OCI-LY7 (cell line): ENCODE data around the gene SMPDL3A. TPM values are rescaled to one million over a fixed set of nuclear protein-coding genes. Genes with fewer than 3 reads are reported as not detected.

Experiments used
- BruUV-seq: library from RNA; stranded (reverse); fragments of 400-500 nt; replicated peaks from 2 replicates; lab custom pipeline; 2021; lab: Mats Ljungman, UMichigan
- CTCF ChIA-PET: fragments of 300-600 bp; sonication (Branson Sonifier 250); formaldehyde crosslinking; loops from one replicate; lab custom pipeline; 2022; ENCODE audit warnings: antibody characterized with exemption; ENCODE audit not compliant: unreplicated experiment; lab: Charles Lee
- POLR2A ChIA-PET: fragments of 300-600 bp; sonication (Branson Sonifier 250); formaldehyde crosslinking; loops from one replicate; lab custom pipeline; 2022; ENCODE audit warnings: antibody characterized with exemption; lab: Charles Lee
- DNase-seq: peaks from one replicate; pipeline ENCODE4 v3.0.0-alpha.2; 2015; ENCODE audit warnings: low spot score
- H2AFZ ChIP-seq: fragments of 200-600 bp; sonication (generic), shearing (Covaris generic); 2 replicates; pipeline ENCODE4 v1.6.1; 2014; ENCODE audit warnings: mild to moderate bottlenecking, antibody characterized with exemption, low read length, moderate library complexity
- H3K27ac ChIP-seq: fragments of 200-600 bp; sonication (generic); 2 replicates; pipeline ENCODE4 v1.5.1; 2014; ENCODE audit warnings: mixed run types, low read depth, mild to moderate bottlenecking, moderate library complexity, low read length, inconsistent platforms; ENCODE audit not compliant: poor library complexity, severe bottlenecking
- H3K36me3 ChIP-seq: fragments of 200-600 bp; sonication (generic); 2 replicates; pipeline ENCODE4 v1.6.1; 2014; ENCODE audit warnings: mild to moderate bottlenecking, antibody characterized with exemption, low read length, moderate library complexity, mixed read lengths; ENCODE audit not compliant: insufficient read depth
- H3K4me1 ChIP-seq: fragments of 200-600 bp; sonication (generic); 2 replicates; pipeline ENCODE4 v1.5.1; 2014; ENCODE audit warnings: mild to moderate bottlenecking, low read length; ENCODE audit not compliant: insufficient read depth, poor library complexity, severe bottlenecking
- H3K4me2 ChIP-seq: fragments of 200-600 bp; sonication (generic); 2 replicates; pipeline ENCODE4 v1.6.1; 2014; ENCODE audit warnings: mild to moderate bottlenecking, low read length
- H3K4me3 ChIP-seq: fragments of 200-600 bp; sonication (generic); 2 replicates; pipeline ENCODE4 v1.5.1; 2014; ENCODE audit warnings: mild to moderate bottlenecking, low read depth, low read length; ENCODE audit not compliant: poor library complexity, severe bottlenecking
- H3K79me2 ChIP-seq: fragments of 200-600 bp; sonication (generic); 2 replicates; pipeline ENCODE4 v1.6.1; 2016; ENCODE audit warnings: low read depth, mild to moderate bottlenecking, low read length, moderate library complexity, mixed read lengths; ENCODE audit not compliant: insufficient read depth
- H3K9me2 ChIP-seq: fragments of 200-600 bp; sonication (generic); 2 replicates; pipeline ENCODE4 v1.6.1; 2016; ENCODE audit warnings: mild to moderate bottlenecking, low read length, mixed read lengths; ENCODE audit not compliant: insufficient read depth
- H3K9me3 ChIP-seq: fragments of 200-600 bp; sonication (generic); 2 replicates; pipeline ENCODE4 v1.6.1; 2014; ENCODE audit warnings: mild to moderate bottlenecking, mixed run types, low read length, mixed read lengths
- H4K20me1 ChIP-seq: fragments of 200-600 bp; sonication (generic); 2 replicates; pipeline ENCODE4 v1.6.1; 2014; ENCODE audit warnings: mild to moderate bottlenecking, antibody characterized with exemption, low read length, moderate library complexity, mixed read lengths; ENCODE audit not compliant: insufficient read depth
- EZH2phosphoT487 ChIP-seq: fragments of 200-600 bp; sonication (generic); IDR thresholded peaks from 2 replicates; pipeline ENCODE4 v1.6.1; 2018; ENCODE audit warnings: low read depth, borderline replicate concordance, mild to moderate bottlenecking, mixed run types, antibody characterized with exemption, low read length, moderate library complexity, mixed read lengths
- intact Hi-C: fragments of 100-400 bp; cut with micrococcal nuclease; formaldehyde crosslinking; loops from one replicate; pipeline ENCODE4 v1.10.0; 2022; ENCODE audit not compliant: unreplicated experiment
- total RNA-seq, 2 experiments: library from RNA; depleted of rRNA in 1 of 2; stranded (reverse); fragments of >200 nt in 1 of 2; shearing (Covaris generic) in 1 of 2; gene quantifications; 2 replicates each; pipeline ENCODE4 v1.2.3, GENCODE V29; 2014 to 2022
- TF ChIP-seq, protein P1 (sequence below): fragments of 200-600 bp; sonication (generic); conservative IDR thresholded peaks from 2 replicates; pipeline ENCODE4 v1.5.1; 2014; ENCODE audit warnings: mild to moderate bottlenecking, antibody characterized with exemption, low read length, moderate library complexity, mixed read lengths

Gene SMPDL3A
- total RNA-seq, 2 experiments from 2014 or later: not detected

DNA sequence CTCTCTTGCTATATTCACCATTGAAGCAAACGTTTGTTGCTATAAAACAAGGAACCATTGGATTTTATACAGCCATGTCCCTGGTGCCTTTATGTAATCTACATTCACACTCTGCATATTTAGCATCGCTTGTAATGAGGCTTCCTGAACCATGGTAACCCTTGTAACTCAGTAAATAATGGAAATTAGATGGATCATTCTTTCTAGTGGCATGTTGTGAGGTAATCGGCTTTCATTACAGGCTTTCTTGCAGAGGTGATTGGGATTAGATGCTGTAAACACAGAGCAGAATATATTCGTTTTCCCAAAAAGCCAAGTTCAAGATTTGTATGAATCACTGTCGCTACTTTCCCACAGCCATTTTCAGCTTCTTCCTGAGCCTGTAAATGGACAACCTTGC, 36.1 kb downstream of the SMPDL3A start:
- Histone ChIP-seq H3K4me1 (no peaks in the 10 kb centered on the region), H3K9me3 (no peaks in the 10 kb centered on the region), H3K9me2 (no peaks in the 10 kb centered on the region), H3K4me3 (no peak overlapping the region), H4K20me1 (no peaks in the 10 kb centered on the region), H3K27ac (no peak overlapping the region), H2AFZ (no peak overlapping the region), H3K36me3 (no peaks in the 10 kb centered on the region), H3K79me2 (no peaks in the 10 kb centered on the region), H3K4me2 (no peak overlapping the region)
- intact Hi-C loops: no loop called here
- ChIA-PET CTCF (no interaction called here), POLR2A (interaction anchor here (0.6 to 0.9 kb wide), 2 partner anchors 13 to 378 kb away, joined by 3 read pairs; no protein-coding TSS in a partner anchor)
- TF ChIP-seq, protein P1, sequence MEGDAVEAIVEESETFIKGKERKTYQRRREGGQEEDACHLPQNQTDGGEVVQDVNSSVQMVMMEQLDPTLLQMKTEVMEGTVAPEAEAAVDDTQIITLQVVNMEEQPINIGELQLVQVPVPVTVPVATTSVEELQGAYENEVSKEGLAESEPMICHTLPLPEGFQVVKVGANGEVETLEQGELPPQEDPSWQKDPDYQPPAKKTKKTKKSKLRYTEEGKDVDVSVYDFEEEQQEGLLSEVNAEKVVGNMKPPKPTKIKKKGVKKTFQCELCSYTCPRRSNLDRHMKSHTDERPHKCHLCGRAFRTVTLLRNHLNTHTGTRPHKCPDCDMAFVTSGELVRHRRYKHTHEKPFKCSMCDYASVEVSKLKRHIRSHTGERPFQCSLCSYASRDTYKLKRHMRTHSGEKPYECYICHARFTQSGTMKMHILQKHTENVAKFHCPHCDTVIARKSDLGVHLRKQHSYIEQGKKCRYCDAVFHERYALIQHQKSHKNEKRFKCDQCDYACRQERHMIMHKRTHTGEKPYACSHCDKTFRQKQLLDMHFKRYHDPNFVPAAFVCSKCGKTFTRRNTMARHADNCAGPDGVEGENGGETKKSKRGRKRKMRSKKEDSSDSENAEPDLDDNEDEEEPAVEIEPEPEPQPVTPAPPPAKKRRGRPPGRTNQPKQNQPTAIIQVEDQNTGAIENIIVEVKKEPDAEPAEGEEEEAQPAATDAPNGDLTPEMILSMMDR: no peak
- TF ChIP-seq EZH2phosphoT487: no peak
- no TSS peak for BruUV-seq
- no peak for DNase-seq

DNA sequence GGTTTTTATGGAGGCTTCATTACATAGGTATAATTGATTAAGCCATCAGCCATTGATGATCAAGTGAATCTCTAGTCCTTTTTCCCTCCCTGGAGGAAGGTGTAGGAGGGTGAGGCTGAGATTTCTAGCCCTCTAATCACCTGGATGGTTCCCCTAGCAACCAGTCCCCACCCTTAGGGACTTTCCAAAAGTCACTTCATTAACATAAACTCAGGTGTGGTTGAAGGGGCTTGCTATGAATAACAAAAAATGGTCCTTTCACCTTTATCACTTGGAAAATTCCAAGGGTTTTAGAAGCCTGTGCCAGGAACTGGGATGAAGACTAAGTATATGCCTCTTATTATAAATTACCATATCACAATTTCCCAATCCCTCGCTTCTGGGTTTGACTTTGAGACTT, 40.4 kb downstream of the SMPDL3A start:
- Histone ChIP-seq H3K36me3 (no peaks in the 10 kb centered on the region), H3K4me2 (no peak overlapping the region), H3K4me3 (no peak overlapping the region), H3K9me3 (no peaks in the 10 kb centered on the region), H2AFZ (no peak overlapping the region), H4K20me1 (no peaks in the 10 kb centered on the region), H3K4me1 (no peaks in the 10 kb centered on the region), H3K79me2 (no peaks in the 10 kb centered on the region), H3K27ac (no peak overlapping the region), H3K9me2 (no peaks in the 10 kb centered on the region)
- BruUV-seq: no TSS peak
- ChIA-PET POLR2A (no interaction called here), CTCF (interaction anchor here (0.6 kb wide), 1 partner anchor 9 kb away, joined by 3 read pairs; no protein-coding TSS in a partner anchor)
- DNase-seq: no peak
- no peak for TF ChIP-seq EZH2phosphoT487
- TF ChIP-seq, protein P1: no peak
- intact Hi-C loops: no loop called here

DNA sequence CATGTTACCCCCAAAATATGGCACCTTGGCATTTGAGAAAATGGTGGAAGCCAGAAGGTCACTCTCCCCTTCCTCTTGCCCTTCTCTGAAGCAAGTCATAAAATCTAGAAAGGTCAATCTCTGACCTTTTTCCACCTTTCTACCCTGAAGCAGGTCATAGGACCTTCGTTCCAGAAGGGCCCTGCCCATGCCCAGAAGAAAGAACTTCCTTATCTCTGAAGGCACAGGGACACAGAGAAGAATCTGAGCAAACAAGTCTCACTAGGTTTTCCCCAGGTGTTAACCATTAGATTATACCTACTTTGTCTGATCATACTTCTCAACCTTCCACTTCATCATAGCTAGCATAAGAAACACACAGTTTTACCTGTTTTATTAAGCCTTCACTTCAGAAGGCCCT, 42.5 kb downstream of the SMPDL3A start:
- Histone ChIP-seq H2AFZ (no peak overlapping the region), H3K4me1 (no peaks in the 10 kb centered on the region), H3K9me3 (no peaks in the 10 kb centered on the region), H3K79me2 (no peaks in the 10 kb centered on the region), H3K36me3 (no peaks in the 10 kb centered on the region), H3K27ac (no peak overlapping the region), H3K9me2 (no peaks in the 10 kb centered on the region), H3K4me3 (no peak overlapping the region), H4K20me1 (no peaks in the 10 kb centered on the region), H3K4me2 (no peak overlapping the region)
- DNase-seq: no peak
- TF ChIP-seq, protein P1: no peak
- no peak for TF ChIP-seq EZH2phosphoT487
- ChIA-PET CTCF (no interaction called here), POLR2A (interaction anchor here (0.6 kb wide), 1 partner anchor 607 kb away, joined by 3 read pairs; no protein-coding TSS in a partner anchor)
- intact Hi-C loops: no loop called here
- BruUV-seq: no TSS peak
